Right renal pelvis (tissue), 4 donors: ENCODE data around the gene CRTAP. TPM values are rescaled to one million over a fixed set of nuclear protein-coding genes. Genes with fewer than 3 reads are reported as not detected.
"Not testable (repeated sequence)": the region's sequence is repeated elsewhere in the genome, so short reads cannot be mapped to it uniquely, and the experiment has no call there.

Source experiments
- DNase-seq, 4 donors: peaks; one replicate each; pipeline ENCODE4 v3.0.0-alpha.2; 2013; ENCODE audit warnings: low read depth in 4 of 4, low spot score in 3 of 4, missing footprints in 1 of 4
- polyA plus RNA-seq, 4 donors: library from polyadenylated mRNA; unstranded; fragments of 120-200 nt; gene quantifications; one replicate each; pipeline ENCODE4 v1.2.1, GENCODE V29; 2013; ENCODE audit not compliant: insufficient read length in 4 of 4

The CRTAP gene
- polyA plus RNA-seq, 4 donors = 183 to 194 (median 188) TPM

GRCh38 chr3:33173103-33173502 is 59.3 kb downstream of the CRTAP start:
- no peak for DNase-seq

- no peak for DNase-seq
Measured at GRCh38 chr3:33173672-33174071, 59.9 kb downstream of the CRTAP start.

- DNase-seq = no peak
Measured at GRCh38 chr3:33174095-33174494, 60.3 kb downstream of the CRTAP start.

GRCh38 chr3:33174711-33175414 is 61.0 kb downstream of the CRTAP start:
- DNase-seq = no peak

GRCh38 chr3:33179132-33179531 is 65.3 kb downstream of the CRTAP start:
- DNase-seq = no peak

GRCh38 chr3:33181229-33181628 is 67.4 kb downstream of the CRTAP start:
- no peak for DNase-seq

- not testable (repeated sequence) for DNase-seq
Measured at GRCh38 chr3:33181641-33182040, 67.8 kb downstream of the CRTAP start.

- no peak for DNase-seq
Measured at GRCh38 chr3:33184863-33185262, 71.0 kb downstream of the CRTAP start.

GRCh38 chr3:33186524-33187367 is 72.9 kb downstream of the CRTAP start:
- DNase-seq = no peak

- DNase-seq = no peak
Measured at GRCh38 chr3:33187368-33187634, 73.5 kb downstream of the CRTAP start.

- DNase-seq = no peak
Measured at GRCh38 chr3:33194303-33194702, 80.5 kb downstream of the CRTAP start.

GRCh38 chr3:33196538-33196937 is 82.7 kb downstream of the CRTAP start:
- no peak for DNase-seq

Other genes starting within 250 kb of the CRTAP start
- gene CCR4, start 162.4 kb upstream of the CRTAP start, polyA plus RNA-seq = under 1 TPM; 0.11 to 0.60 (median 0.30) TPM
- gene GLB1, start 16.9 kb upstream of the CRTAP start, polyA plus RNA-seq = 100 to 1,000 TPM in 3 of 4 donors, 10 to 100 TPM in 1; 99.1 to 117 (median 105) TPM
- gene TMPPE, start 16.9 kb upstream of the CRTAP start, polyA plus RNA-seq = 1 to 10 TPM; 1.6 to 2.2 (median 1.9) TPM
- 1 to 10 TPM; 5.5 to 7.0 (median 6.0) TPM for gene SUSD5, start 104.8 kb downstream of the CRTAP start, polyA plus RNA-seq
- gene FBXL2, start 163.4 kb downstream of the CRTAP start, polyA plus RNA-seq = 10 to 100 TPM; 28.8 to 30.5 (median 30.2) TPM